H9 (cell line): Measurements from ENCODE around the gene FBXL16. TPM values are rescaled to one million over a fixed set of nuclear protein-coding genes. Genes with fewer than 3 reads are reported as not detected.

Experiments used
- DNase-seq: peaks from one replicate; pipeline ENCODE4 v3.0.0-alpha.2; 2017
- H2AFZ ChIP-seq: one replicate; pipeline ENCODE4 v1.6.1; 2013; ENCODE audit warnings: mild to moderate bottlenecking, low read length, control low read depth, moderate library complexity
- H2AK5ac ChIP-seq: 2 replicates; pipeline ENCODE4 v1.6.1; 2013; ENCODE audit warnings: low read length, control low read depth, mixed read lengths; ENCODE audit not compliant: insufficient read length
- H2BK120ac ChIP-seq: one replicate; pipeline ENCODE4 v1.6.1; 2013; ENCODE audit warnings: low read depth, mild to moderate bottlenecking, low read length, control low read depth, inconsistent platforms; ENCODE audit not compliant: poor library complexity, severe bottlenecking
- H2BK12ac ChIP-seq: 2 replicates; pipeline ENCODE4 v1.6.1; 2013; ENCODE audit warnings: low read length, control low read depth, mixed read lengths, low read depth; ENCODE audit not compliant: insufficient read length
- H2BK15ac ChIP-seq: 2 replicates; pipeline ENCODE4 v1.6.1; 2013; ENCODE audit warnings: low read depth, low read length, control low read depth
- H2BK20ac ChIP-seq: one replicate; pipeline ENCODE4 v1.6.1; 2013; ENCODE audit warnings: low read depth, mild to moderate bottlenecking, low read length, control low read depth, inconsistent platforms; ENCODE audit not compliant: poor library complexity, severe bottlenecking
- H2BK5ac ChIP-seq: 2 replicates; pipeline ENCODE4 v1.6.1; 2013; ENCODE audit warnings: low read length, control low read depth, mixed read lengths; ENCODE audit not compliant: insufficient read length
- H3K14ac ChIP-seq: 2 replicates; pipeline ENCODE4 v1.6.1; 2013; ENCODE audit warnings: low read length, control low read depth; ENCODE audit not compliant: insufficient read depth
- H3K18ac ChIP-seq: 2 replicates; pipeline ENCODE4 v1.6.1; 2013; ENCODE audit warnings: low read depth, mild to moderate bottlenecking, mixed read lengths, low read length, control low read depth; ENCODE audit not compliant: insufficient read length
- H3K23ac ChIP-seq: 2 replicates; pipeline ENCODE4 v1.6.1; 2013; ENCODE audit warnings: low read length, control low read depth, mixed read lengths, low read depth; ENCODE audit not compliant: insufficient read length
- H3K23me2 ChIP-seq: 2 replicates; pipeline ENCODE4 v1.6.1; 2013; ENCODE audit warnings: low read depth, mild to moderate bottlenecking, mixed read lengths, low read length, control low read depth; ENCODE audit not compliant: insufficient read length, poor library complexity, severe bottlenecking
- H3K27ac ChIP-seq: 2 replicates; pipeline ENCODE4 v1.5.1; 2013; ENCODE audit warnings: low read length, control low read depth, mixed read lengths, low read depth; ENCODE audit not compliant: insufficient read length
- H3K27me3 ChIP-seq: 2 replicates; pipeline ENCODE4 v1.6.1; 2013; ENCODE audit warnings: low read length, control low read depth, inconsistent platforms; ENCODE audit not compliant: insufficient read depth
- H3K4ac ChIP-seq: 2 replicates; pipeline ENCODE4 v1.6.1; 2013; ENCODE audit warnings: low read depth, mild to moderate bottlenecking, control low read depth, inconsistent platforms, low read length, moderate library complexity
- H3K4me1 ChIP-seq: 2 replicates; pipeline ENCODE4 v1.6.1; 2013; ENCODE audit warnings: low read length, control low read depth, inconsistent platforms; ENCODE audit not compliant: insufficient read depth
- H3K4me2 ChIP-seq: 2 replicates; pipeline ENCODE4 v1.6.1; 2013; ENCODE audit warnings: low read length, control low read depth, mixed read lengths; ENCODE audit not compliant: insufficient read length, insufficient read depth
- H3K56ac ChIP-seq: 2 replicates; pipeline ENCODE4 v1.6.1; 2013; ENCODE audit warnings: low read depth, mild to moderate bottlenecking, mixed read lengths, low read length, control low read depth; ENCODE audit not compliant: insufficient read length
- H3K79me1 ChIP-seq: 2 replicates; pipeline ENCODE4 v1.6.1; 2013; ENCODE audit warnings: low read depth, mild to moderate bottlenecking, moderate library complexity, low read length, control low read depth, inconsistent platforms; ENCODE audit not compliant: insufficient read depth, poor library complexity, severe bottlenecking
- H3K79me2 ChIP-seq: 2 replicates; pipeline ENCODE4 v1.6.1; 2013; ENCODE audit warnings: low read length, control low read depth, inconsistent platforms; ENCODE audit not compliant: insufficient read depth
- H3K9ac ChIP-seq: 2 replicates; pipeline ENCODE4 v1.6.1; 2013; ENCODE audit warnings: low read length, control low read depth, mixed read lengths; ENCODE audit not compliant: insufficient read length; ENCODE audit errors: extremely low read depth
- H3K9me3 ChIP-seq: one replicate; pipeline ENCODE4 v1.6.1; 2013; ENCODE audit warnings: low read depth, low read length, inconsistent platforms; ENCODE audit not compliant: control insufficient read depth
- H3T11ph ChIP-seq: one replicate; pipeline ENCODE4 v1.6.1; 2013; ENCODE audit warnings: mild to moderate bottlenecking, low read length, control low read depth, inconsistent platforms
- H4K20me1 ChIP-seq: one replicate; pipeline ENCODE4 v1.6.1; 2013; ENCODE audit not compliant: control insufficient read depth, insufficient read length, insufficient read depth
- H4K5ac ChIP-seq: 2 replicates; pipeline ENCODE4 v1.6.1; 2013; ENCODE audit warnings: low read depth, mild to moderate bottlenecking, mixed read lengths, low read length, control low read depth; ENCODE audit not compliant: insufficient read length
- H4K8ac ChIP-seq: replicated peaks from 2 replicates; pipeline ENCODE4 v1.6.1; 2013; ENCODE audit warnings: low read length, control low read depth, mixed read lengths, low read depth; ENCODE audit not compliant: insufficient read length
- H4K91ac ChIP-seq: 2 replicates; pipeline ENCODE4 v1.6.1; 2013; ENCODE audit warnings: low read depth, mild to moderate bottlenecking, moderate library complexity, mixed read lengths, low read length, control low read depth; ENCODE audit not compliant: insufficient read length
- H3K27ac Mint-ChIP-seq, 3 experiments: 2 replicates in 2 of 3; 3 replicates in 1 of 3; pipeline ENCODE4 v1.8.0; 2020 to 2021; ENCODE audit warnings: mixed read lengths in 3 of 3, mild to moderate bottlenecking in 1 of 3, moderate library complexity in 1 of 3
- H3K27me3 Mint-ChIP-seq: 2 replicates; pipeline ENCODE4 v1.8.0; 2021; ENCODE audit warnings: low read depth, mild to moderate bottlenecking, moderate library complexity, mixed read lengths
- H3K36me3 Mint-ChIP-seq, 3 experiments: 2 replicates in 2 of 3; 3 replicates in 1 of 3; pipeline ENCODE4 v1.8.0; 2020 to 2021; ENCODE audit warnings: low read depth in 3 of 3, mixed read lengths in 3 of 3; ENCODE audit not compliant: insufficient read depth in 1 of 3
- H3K4me1 Mint-ChIP-seq, 2 experiments: 2 replicates each; pipeline ENCODE4 v1.8.0; 2020; ENCODE audit warnings: mixed read lengths in 2 of 2
- H3K4me3 Mint-ChIP-seq, 2 experiments: 2 replicates in 1 of 2; 3 replicates in 1 of 2; pipeline ENCODE4 v1.8.0; 2020 to 2021; ENCODE audit warnings: mild to moderate bottlenecking in 2 of 2, mixed read lengths in 2 of 2, moderate library complexity in 1 of 2
- H3K9me3 Mint-ChIP-seq, 2 experiments: 2 replicates in 1 of 2; 3 replicates in 1 of 2; pipeline ENCODE4 v1.8.0; 2020; ENCODE audit warnings: mild to moderate bottlenecking in 2 of 2, mixed read lengths in 2 of 2, moderate library complexity in 1 of 2
- CTCF ChIP-seq: fragments of 200-600 bp; sonication (generic); conservative IDR thresholded peaks from 3 replicates; pipeline ENCODE4 v1.8.0; 2021; ENCODE audit warnings: antibody characterized with exemption, mild to moderate bottlenecking
- WGBS: extraction: QIAGEN DNeasy Blood & Tissue Kit; methylation state at CpG from one replicate; pipeline ENCODE4 v1.1.7; 2013; ENCODE audit warnings: missing lambda C conversion rate, low lambda C conversion rate, mixed read lengths; ENCODE audit not compliant: insufficient read length; ENCODE audit errors: extremely low coverage; 5-methylcytosine and 5-hydroxymethylcytosine counted together
- total RNA-seq: library from RNA; stranded (reverse); gene quantifications from 2 replicates; pipeline ENCODE4 v1.2.1, GENCODE V29; 2021

The FBXL16 gene
- total RNA-seq, 1 experiment from 2014 or later: 9.6 TPM

GRCh38 chr16:732332-732731 lies 26.7 kb upstream of the FBXL16 start:
- Histone ChIP-seq H3K79me2 (no peaks in the 10 kb centered on the region), H3K9me3 (no peaks in the 10 kb centered on the region), H3K79me1 (no peaks in the 10 kb centered on the region), H2AFZ (no peak overlapping the region), H3K18ac (no peak overlapping the region), H3K9ac (no peak overlapping the region), H3K14ac (no peak overlapping the region), H3K23me2 (peaks cover 9% of the 10 kb centered on the region), H3K27ac (no peak overlapping the region), H2BK15ac (no peak overlapping the region), H4K8ac (no peak overlapping the region), H3K4me1 (no peaks in the 10 kb centered on the region), H2BK5ac (no peak overlapping the region), H2BK120ac (no peak overlapping the region), H4K91ac (no peak overlapping the region), H3K56ac (no peak overlapping the region), H3K4me2 (no peak overlapping the region), H2BK20ac (no peak overlapping the region), H3K4ac (no peak overlapping the region), H3K27me3 (no peaks in the 10 kb centered on the region), H3T11ph (no peak overlapping the region), H4K20me1 (no peaks in the 10 kb centered on the region), H2AK5ac (no peak overlapping the region), H3K23ac (no peak overlapping the region), H4K5ac (no peak overlapping the region), H2BK12ac (no peak overlapping the region)
- H3K4me3 Mint-ChIP-seq: no peak overlapping the region
- H3K9me3 Mint-ChIP-seq: no peaks in the 10 kb centered on the region
- TF ChIP-seq CTCF: no peak
- peaks cover 3 to 30% (median 18%) of the 10 kb centered on the region in 3 experiments; a peak in 6 of 7 replicates for H3K36me3 Mint-ChIP-seq
- no peaks in the 10 kb centered on the region for H3K27me3 Mint-ChIP-seq
- H3K4me1 Mint-ChIP-seq: peaks cover under 1% of the 10 kb centered on the region in 2 experiments; a peak in 2 of 4 replicates
- no CpG with 5 or more reads among the region's 12 CpGs for WGBS
- no peak overlapping the region for H3K27ac Mint-ChIP-seq
- DNase-seq: no peak
